GM21786 (cell line): ENCODE data around the gene APBB2.
"Not testable (repeated sequence)": the region's sequence is repeated elsewhere in the genome, so short reads cannot be mapped to it uniquely, and the experiment has no call there.

ENCODE experiments used
- ATAC-seq: cut with Tn5 transposase; IDR thresholded peaks from one replicate; pipeline ENCODE4 v1.9.1; 2021; ENCODE audit not compliant: unreplicated experiment

Gene APBB2

DNA sequence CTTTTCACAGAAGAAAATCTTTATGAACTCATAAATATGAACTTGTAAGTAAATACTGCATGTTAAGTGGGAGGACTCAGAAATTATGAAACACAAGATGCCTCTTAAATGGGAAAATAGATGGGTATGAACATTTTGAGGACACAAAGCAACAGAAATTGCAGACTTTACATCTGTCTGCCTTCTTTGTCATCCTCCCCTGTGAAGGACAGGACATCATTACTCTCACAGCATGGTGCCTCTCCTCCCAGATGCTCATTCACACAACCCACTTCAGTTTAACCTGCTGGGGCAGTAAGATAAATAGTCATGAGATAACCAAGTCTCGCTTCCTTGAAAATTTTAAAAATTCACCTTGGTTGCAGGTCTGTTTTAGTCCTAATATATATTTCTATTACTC lies 144.5 kb downstream of the APBB2 start:
- no peak for ATAC-seq

DNA sequence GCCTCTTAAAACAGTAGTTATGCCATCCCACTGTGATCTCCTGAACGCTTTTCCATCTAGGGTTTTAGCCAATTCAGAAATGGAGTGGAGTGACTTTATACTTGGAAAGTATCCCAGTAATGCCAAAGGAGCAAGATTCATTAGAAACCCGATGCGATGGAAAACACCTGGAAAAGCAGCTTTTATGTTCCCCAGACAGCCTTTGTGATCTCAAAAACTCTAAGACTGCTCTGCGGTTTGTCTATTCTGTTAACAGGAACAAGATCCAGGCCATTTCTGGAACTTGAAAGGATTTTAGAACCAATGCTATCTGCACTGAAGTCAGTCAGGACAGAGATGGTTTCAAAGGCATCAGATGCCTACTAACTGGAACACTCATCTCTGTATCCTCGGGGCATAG lies 145.1 kb downstream of the APBB2 start:
- no peak for ATAC-seq

- no peak for ATAC-seq
Observed at GRCh38 chr4:41067369-41067768, 147.0 kb downstream of the APBB2 start.

DNA sequence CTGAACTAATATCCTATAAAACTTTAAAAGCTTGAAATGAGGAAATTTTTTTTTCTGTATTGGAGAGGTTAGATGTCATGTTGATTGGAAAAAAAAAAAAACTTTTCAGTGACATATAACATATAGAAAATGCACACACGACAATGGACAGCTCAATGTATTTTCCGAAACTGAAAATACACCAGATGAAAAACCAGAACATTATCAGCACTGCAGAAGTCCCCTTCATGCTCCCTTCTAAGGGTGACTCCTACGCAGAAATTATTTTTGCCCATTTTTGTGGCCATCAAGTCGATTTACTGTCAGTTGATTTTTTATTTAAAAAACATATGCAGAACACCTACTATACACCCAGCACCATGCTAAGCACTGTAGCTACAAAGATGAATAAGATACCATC lies 148.3 kb downstream of the APBB2 start:
- ATAC-seq = no peak

DNA sequence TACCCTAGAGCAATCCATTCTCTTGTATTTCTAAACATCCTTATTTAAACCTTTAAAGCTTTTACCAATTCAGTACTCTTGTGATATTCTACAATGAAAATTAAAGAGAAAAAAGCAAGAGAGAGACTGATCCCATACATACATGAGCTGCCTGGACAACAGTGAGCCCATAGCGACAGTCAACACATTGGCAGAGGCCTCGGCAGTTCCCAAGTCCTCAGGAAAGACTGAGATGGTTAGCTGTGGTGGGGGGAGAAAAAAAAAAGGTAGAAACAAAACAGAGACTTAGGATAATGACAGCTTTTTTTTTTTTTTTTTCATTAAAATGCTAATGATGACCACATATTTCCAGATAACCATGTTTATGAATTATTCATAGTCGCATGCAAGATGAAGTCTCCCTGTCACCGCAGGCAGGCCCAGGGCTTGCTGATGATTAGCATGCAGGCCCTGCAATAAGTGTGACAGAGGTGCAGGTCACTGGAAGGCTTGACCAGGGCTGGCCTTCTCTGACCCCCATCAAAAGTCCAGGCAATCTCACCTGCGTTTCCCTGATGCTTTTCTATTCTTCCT lies 148.8 kb downstream of the APBB2 start:
- ATAC-seq = no peak

DNA sequence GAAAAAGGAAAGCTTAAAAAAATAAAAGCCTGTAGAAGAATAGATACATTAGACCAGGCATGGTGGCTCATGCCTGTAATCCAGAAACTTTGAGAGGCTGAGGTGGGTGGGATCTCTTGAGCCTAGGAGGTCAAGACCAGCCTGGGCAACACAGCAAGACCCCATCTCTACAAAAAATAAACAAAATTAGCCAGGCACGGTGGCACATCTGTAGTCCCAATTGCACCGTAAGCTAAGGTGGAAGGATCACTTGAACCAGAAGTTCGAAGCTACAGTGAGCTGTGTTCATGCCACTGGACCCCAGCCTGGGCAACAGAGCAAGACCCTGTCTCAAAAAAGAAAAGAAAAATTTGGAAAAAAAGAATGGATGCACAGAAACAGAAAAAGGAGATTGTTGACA lies 149.4 kb downstream of the APBB2 start:
- no peak for ATAC-seq

DNA sequence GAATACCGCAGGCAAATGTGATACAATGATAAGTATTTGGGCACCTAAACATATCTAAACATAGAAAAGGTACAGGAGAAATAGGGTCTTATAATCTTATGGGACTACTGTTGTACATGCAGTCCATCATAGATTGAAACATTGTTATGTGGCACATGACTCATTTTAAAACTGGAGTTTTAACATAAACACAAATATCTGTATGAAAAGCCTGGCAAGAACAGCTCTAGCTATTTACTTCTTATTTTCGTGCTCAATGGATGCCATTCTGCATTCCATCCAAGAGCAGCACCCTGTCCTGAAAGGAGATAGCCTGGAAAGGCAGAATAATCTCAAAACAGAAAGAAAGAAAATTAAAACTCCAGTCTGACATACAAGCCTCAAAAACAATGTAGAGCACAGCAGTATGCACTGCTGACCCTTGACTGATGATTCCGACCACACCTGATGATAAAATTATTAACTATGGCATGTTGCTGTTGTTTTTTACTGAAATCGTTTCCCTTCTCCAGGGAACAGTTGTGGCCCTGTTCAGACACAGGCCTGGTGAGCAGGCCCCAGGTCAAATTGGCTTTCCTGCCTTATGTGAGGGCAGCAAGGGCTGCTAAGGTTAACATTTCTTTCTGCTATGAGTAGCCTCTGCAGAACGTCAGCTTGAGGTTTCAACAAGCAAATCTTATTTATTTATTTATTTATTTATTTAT lies 152.7 kb downstream of the APBB2 start:
- no peak for ATAC-seq

DNA sequence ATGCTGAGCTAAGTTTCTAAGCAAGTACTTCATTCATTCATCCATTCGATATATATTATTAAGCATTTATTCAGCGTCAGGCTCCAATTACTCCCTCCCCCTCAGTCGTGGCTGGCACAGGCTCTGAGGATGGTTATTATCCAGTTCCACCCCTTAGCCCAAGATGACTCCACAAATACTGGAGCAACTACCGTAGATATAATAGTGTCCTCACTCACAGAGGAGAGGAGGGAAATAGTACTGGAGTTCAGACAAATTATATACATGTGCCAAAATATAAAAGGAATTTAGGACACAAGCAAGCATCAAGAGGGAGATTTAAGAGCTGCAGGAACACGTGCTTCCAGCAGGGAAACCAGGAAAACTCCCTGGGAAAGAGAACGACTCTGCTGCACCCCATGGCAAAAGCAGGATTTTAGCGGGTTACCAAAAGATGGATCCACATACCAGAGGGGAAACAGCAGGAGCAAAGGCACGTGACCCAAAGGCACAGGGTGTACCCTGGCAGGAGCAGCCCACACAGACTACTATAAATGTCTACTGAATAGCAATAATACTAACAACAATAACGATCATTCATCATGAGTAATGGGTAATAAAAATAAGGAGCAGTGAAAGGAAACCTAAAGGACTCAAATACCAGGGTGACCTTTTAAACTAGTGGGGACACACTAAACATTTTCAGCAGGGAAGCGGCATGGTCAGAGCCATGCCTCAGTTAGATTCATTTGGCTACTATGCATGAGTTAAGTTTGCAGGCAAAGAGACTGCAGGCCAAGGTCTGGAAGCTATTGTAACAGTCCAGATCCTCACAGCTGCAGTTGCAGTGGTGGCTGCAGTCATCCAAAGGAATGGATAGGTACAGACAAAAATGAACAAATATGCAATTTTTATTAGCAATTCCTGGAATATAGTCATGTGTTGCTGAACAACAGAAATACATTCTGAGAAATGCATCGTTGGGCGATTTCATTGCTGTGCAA lies 153.7 kb downstream of the APBB2 start:
- no peak for ATAC-seq

DNA sequence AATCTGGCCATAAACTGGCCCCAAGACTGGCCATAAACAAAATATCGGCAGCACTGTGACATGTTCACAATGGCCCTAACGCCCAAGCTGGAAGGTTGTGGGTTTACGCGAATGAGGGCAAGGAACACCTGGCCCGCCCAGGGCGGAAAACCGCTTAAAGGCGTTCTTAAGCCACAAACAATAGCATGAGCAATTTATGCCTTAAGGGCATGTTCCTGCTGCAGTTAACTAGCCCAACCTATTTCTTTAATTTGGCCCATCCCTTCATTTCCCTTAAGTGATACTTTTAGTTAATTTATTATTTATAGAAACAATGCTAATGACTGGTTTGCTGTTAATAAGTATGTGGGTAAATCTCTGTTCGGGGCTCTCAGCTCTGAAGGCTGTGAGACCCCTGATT lies 154.9 kb downstream of the APBB2 start:
- not testable (repeated sequence) for ATAC-seq

GRCh38 chr4:41058426-41058825 lies 155.9 kb downstream of the APBB2 start:
- ATAC-seq = no peak

GRCh38 chr4:41057467-41057866 lies 156.9 kb downstream of the APBB2 start:
- ATAC-seq = no peak

- no peak for ATAC-seq
Observed at GRCh38 chr4:41052287-41052686, 162.1 kb downstream of the APBB2 start.

GRCh38 chr4:41050880-41051775 lies 163.2 kb downstream of the APBB2 start:
- no peak for ATAC-seq

DNA sequence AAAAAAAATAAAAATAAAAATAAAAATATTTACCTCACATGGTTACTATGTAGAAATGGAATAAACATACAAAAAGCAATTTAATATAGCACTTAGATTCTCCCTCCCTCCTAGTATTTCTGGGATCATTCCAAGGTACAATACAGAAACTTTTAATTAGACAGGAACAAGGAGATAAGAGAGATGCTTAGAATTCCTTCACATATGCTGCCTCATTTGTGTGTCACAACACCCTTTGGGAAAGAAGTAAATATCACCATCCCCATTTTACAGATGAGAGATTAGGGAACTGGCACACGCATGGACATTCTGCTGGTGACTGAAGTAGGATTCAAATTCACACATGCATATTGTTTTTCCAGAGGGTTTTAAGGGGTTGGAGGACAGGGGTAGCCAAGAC lies 164.2 kb downstream of the APBB2 start:
- no peak for ATAC-seq

DNA sequence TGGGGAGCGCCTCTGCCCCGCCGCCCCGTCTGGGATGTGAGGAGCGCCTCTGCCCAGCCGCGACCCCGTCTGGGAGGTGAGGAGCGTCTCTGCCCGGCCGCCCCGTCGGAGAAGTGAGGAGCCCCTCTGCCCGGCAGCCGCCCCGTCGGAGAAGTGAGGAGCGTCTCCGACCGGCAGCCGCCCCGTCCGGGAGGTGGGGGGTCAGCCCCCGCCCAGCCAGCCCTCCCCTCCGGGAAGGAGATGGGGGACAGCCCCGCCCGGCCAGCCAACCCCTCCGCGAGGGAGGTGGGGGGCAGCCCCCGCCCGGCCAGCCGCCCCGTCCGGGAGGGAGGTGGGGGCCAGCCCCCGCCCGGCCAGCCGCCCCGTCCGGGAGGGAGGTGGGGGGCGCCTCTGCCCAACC lies 165.2 kb downstream of the APBB2 start:
- not testable (repeated sequence) for ATAC-seq

GRCh38 chr4:41044791-41045190 lies 169.6 kb downstream of the APBB2 start:
- ATAC-seq = no peak

GRCh38 chr4:41044165-41044564 lies 170.2 kb downstream of the APBB2 start:
- ATAC-seq = no peak

- ATAC-seq = no peak
Observed at GRCh38 chr4:41043465-41043864, 170.9 kb downstream of the APBB2 start.

DNA sequence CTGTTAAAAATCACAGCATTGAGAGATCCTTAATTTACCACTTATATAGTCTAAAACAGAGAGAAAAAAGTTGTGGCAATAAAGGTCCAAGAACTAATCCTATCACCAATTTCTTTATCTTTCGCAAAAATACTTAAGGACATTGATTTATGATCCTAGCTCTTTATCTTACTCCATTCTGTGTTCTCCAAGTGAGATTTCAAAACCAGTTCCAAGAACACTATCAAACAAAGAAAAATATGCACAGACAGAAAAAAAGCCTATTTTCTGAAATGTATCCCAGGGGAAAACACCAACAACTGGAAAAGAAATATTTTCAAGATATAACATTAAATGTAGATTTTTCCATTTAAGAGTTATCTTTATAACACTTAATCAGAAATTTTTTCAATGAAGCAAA lies 172.8 kb downstream of the APBB2 start:
- ATAC-seq = no peak

DNA sequence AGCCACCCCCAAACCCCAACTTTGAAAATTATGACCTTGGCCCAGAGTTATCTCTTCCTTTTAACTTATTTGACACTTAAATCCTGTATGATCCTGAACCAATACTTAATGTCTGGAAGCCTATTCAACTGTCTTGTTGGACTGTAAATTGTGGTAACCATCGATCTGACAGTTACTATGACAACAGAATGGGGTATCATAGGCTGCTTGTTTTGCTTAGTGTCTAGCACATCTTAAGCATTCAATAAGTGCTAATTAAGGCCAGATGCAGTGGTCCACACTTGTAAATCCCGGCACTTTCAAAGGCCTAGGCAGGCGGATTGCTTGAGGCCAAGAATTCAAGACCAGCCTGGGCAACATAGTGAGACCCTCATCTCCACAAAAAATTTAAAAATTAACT lies 175.0 kb downstream of the APBB2 start:
- no peak for ATAC-seq

- ATAC-seq = no peak
Observed at GRCh38 chr4:41038304-41038703, 176.0 kb downstream of the APBB2 start.
